Measurements from ENCODE around the gene CPB2. TPM values are rescaled to one million over a fixed set of nuclear protein-coding genes. Genes with fewer than 3 reads are reported as not detected.

CPB2 gene
- total RNA-seq, 2 donors from 2014 or later, result not detected

DNA sequence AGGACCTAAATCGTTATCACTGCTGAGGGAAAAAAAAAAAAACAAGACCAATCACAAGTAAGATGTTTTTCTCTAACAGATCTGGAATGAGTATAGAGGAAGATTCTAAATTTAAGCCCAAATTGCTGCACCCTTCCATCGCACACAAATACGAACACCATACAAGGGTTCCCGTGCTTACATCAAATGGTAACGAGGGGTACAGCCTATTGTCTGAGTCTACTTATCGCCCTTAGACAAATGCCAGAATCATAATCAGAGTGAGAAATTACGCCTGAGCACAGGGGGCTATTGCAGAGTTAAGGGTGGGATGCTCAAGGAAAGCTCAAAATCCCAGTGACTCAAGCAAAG, 52.9 kb downstream of the CPB2 start:
- Mint-ChIP-seq H3K27ac (peak overlapping the region; percentile 99), H3K36me3 (ENCODE audit: low read depth) (peaks cover 3% of the 10 kb centered on the region), H3K27me3 (ENCODE audit: insufficient read depth) (no peaks in the 10 kb centered on the region), H3K4me3 (peak overlapping the region; percentile 90), H3K4me1 (peaks cover 18% of the 10 kb centered on the region), H3K9me3 (no peaks in the 10 kb centered on the region)
- Histone ChIP-seq H3K4me3 (ENCODE audit: low read length) (peak overlapping the region; percentile 88), H3K36me3 (ENCODE audit: control insufficient read depth, insufficient read depth, low read length) (no peaks in the 10 kb centered on the region), H3K9me3 (ENCODE audit: control insufficient read depth, low read length) (no peaks in the 10 kb centered on the region), H3K4me1 (ENCODE audit: control insufficient read depth, insufficient read depth, low read length) (no peaks in the 10 kb centered on the region), H3K27me3 (ENCODE audit: control insufficient read depth, insufficient read depth, low read length, poor library complexity, severe bottlenecking) (no peaks in the 10 kb centered on the region), H3K9ac (ENCODE audit: extremely low read depth, low read length, poor library complexity, severe bottlenecking) (peak overlapping the region; percentile 62), H3K27ac (ENCODE audit: low read depth, low read length) (peak overlapping the region; percentile 76)
- 0 to 2% methylated on average over 2 to 7 of the region's 7 CpGs for WGBS, 2 experiments (ENCODE audit: insufficient coverage in 1 of 2, insufficient read length in 1 of 2)
- no peak for DNase-seq
- no peak for TF ChIP-seq CTCF (conservative IDR thresholded peaks at IDR 0.05)

- Mint-ChIP-seq H3K27ac (no peak overlapping the region), H3K9me3 (no peaks in the 10 kb centered on the region), H3K27me3 (ENCODE audit: insufficient read depth) (no peaks in the 10 kb centered on the region), H3K4me3 (no peak overlapping the region), H3K36me3 (ENCODE audit: low read depth) (peaks cover 3% of the 10 kb centered on the region), H3K4me1 (peaks cover 13% of the 10 kb centered on the region)
- peak overlapping the region; percentile 88 for H3K4me3 ChIP-seq (ENCODE audit: low read length)
- no peak overlapping the region for H3K9ac ChIP-seq (ENCODE audit: extremely low read depth, low read length, poor library complexity, severe bottlenecking)
- TF ChIP-seq CTCF (conservative IDR thresholded peaks at IDR 0.05), result no peak
- H3K9me3 ChIP-seq (ENCODE audit: control insufficient read depth, low read length), result no peaks in the 10 kb centered on the region
- H3K27me3 ChIP-seq (ENCODE audit: control insufficient read depth, insufficient read depth, low read length, poor library complexity, severe bottlenecking), result no peaks in the 10 kb centered on the region
- no peaks in the 10 kb centered on the region for H3K4me1 ChIP-seq (ENCODE audit: control insufficient read depth, insufficient read depth, low read length)
- no peak for DNase-seq
- no peak overlapping the region for H3K27ac ChIP-seq (ENCODE audit: low read depth, low read length)
- H3K36me3 ChIP-seq (ENCODE audit: control insufficient read depth, insufficient read depth, low read length), result no peaks in the 10 kb centered on the region
Measured at GRCh38 chr13:46050771-46051170, 54.1 kb downstream of the CPB2 start.

DNA sequence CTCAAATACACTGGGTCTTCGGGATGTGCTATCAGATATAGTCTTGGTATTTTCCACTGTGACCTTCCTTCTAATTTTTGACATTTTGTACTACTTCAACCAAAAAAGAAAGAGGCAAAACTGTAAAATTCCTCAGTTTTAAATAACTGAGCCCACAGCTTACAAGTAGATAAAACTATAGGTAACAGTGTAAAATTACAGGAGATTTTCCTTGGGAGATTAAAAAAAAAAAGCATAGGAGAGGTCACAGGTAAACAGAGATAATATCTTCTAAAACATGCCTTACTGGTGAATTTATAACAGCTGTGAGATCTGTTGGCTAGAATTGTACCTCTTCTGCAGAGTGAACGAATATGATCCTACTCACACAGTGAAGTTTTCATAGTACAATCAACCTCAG, 59.4 kb downstream of the CPB2 start:
- Histone ChIP-seq H3K4me3 (ENCODE audit: low read length) (no peak overlapping the region), H3K36me3 (ENCODE audit: control insufficient read depth, insufficient read depth, low read length) (peaks cover 26% of the 10 kb centered on the region), H3K4me1 (ENCODE audit: control insufficient read depth, insufficient read depth, low read length) (no peaks in the 10 kb centered on the region), H3K27ac (ENCODE audit: low read depth, low read length) (no peak overlapping the region), H3K9me3 (ENCODE audit: control insufficient read depth, low read length) (no peaks in the 10 kb centered on the region), H3K9ac (ENCODE audit: extremely low read depth, low read length, poor library complexity, severe bottlenecking) (no peak overlapping the region), H3K27me3 (ENCODE audit: control insufficient read depth, insufficient read depth, low read length, poor library complexity, severe bottlenecking) (no peaks in the 10 kb centered on the region)
- H3K36me3 Mint-ChIP-seq (ENCODE audit: low read depth), result peaks cover 18% of the 10 kb centered on the region
- no peaks in the 10 kb centered on the region for H3K27me3 Mint-ChIP-seq (ENCODE audit: insufficient read depth)
- DNase-seq, result no peak
- peaks cover 3% of the 10 kb centered on the region for H3K4me1 Mint-ChIP-seq
- H3K9me3 Mint-ChIP-seq, result no peaks in the 10 kb centered on the region
- no peak overlapping the region for H3K4me3 Mint-ChIP-seq
- no peak for TF ChIP-seq CTCF (conservative IDR thresholded peaks at IDR 0.05)
- H3K27ac Mint-ChIP-seq, result peak overlapping the region; percentile 38
- WGBS, 2 experiments (ENCODE audit: insufficient coverage in 1 of 2, insufficient read length in 1 of 2), result 92% methylated on average over 2 of the region's 2 CpGs; no CpG with 5 or more reads in 1 of the 2 experiments
